Measurements from ENCODE around the gene OVOL3.
"Not testable (repeated sequence)": the region's sequence is repeated elsewhere in the genome, so short reads cannot be mapped to it uniquely, and the experiment has no call there.

The OVOL3 gene

DNA sequence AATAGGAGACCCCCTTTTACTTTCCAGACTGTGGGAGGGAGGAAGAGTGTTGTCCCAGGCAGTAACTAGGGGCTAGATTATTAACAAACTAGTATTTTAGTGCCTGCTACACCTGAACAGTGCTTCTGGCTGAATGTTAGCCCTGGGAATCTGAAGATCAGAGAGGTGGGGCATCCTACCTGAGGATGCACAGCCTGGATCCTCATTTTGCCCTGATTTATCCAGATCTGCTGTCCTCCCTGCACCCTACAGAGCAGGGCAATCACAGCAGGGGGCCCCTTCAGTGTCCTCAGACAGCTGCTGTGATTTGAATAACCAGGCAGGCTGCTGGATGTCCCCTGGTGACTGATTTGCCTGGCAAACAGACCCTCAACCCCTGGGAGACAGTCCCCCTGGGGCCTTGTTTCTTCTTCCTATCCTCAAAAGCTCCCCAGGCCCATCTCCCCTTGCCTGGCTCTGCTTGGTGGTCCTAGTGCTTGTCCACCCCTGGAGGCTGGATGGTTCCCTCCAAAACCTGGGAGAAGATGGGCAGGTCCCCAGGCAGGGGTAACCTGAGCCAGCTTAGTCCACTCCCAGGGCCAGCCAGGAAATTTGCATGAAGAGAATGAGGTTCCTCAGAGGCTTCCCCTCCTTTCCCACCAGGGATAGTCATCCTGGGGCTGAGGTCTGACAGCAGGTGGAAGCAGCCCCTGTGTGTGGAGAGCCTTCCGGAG, at the start of gene OVOL3:
TSS of gene OVOL3 (plus strand) at position 657 of the 713 bp plus-strand sequence. CDS start 60 bp downstream, outside the sequence.
- no peak for DNase-seq

DNA sequence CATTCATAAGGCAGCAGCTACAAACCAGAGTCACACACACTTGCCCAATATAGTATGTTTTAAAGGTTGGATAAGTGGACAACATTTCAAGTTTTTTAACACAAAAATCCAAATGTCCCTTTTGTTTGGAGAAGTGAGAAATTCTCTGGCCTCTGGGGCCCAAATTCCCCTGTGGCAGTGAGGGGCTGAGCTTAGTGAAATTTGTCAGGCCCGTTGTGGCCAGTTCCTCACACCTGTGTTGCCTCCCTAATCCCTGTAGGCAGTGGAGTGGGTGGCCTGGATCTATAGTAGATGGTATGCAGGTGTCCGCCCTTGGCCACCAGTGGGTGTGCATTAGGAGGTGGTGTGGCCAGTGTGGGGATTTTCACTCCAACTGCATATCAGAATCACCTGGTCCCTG, 49.6 kb upstream of the OVOL3 start:
- DNase-seq, result no peak

DNA sequence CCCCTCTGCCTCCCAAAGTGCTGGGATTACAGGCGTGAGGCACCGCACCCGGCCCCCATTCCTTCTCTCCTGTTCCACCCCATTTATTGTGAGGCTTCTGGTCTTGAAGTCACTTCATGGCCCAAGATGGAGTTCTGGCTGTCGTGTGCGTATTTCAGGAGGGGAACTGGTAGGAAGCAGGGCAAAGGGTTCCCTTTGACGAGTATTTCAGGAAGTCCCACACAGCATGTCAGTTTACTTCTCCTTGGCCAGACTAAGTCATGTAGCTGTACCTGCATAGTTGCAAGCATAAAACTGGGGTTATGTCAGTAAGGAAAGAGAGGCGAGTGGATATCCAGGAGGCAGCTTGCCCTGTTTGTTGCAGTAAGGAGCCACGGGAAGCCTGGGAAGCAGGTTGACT, 46.1 kb upstream of the OVOL3 start:
- DNase-seq, result no peak

DNA sequence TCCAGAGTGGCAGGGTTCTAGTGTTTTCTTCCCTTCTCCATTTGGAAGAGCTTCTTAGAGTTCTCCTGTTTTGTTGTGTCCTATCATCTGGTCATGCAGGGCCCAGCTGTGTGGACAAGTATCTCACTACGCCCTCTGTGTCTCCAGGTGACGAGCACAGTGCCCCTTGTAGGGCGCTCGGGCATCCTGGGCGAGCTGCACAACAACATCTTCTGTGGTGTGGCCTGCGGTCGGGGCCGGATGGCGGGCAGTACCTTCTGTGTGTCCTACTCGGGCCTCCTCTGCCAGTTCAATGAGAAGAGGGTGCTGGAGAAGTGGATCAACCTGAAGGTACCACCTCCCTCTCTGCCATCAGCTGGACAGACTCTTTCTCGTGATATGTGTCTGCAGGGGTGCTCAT, 43.3 kb upstream of the OVOL3 start:
- no peak for DNase-seq

DNA sequence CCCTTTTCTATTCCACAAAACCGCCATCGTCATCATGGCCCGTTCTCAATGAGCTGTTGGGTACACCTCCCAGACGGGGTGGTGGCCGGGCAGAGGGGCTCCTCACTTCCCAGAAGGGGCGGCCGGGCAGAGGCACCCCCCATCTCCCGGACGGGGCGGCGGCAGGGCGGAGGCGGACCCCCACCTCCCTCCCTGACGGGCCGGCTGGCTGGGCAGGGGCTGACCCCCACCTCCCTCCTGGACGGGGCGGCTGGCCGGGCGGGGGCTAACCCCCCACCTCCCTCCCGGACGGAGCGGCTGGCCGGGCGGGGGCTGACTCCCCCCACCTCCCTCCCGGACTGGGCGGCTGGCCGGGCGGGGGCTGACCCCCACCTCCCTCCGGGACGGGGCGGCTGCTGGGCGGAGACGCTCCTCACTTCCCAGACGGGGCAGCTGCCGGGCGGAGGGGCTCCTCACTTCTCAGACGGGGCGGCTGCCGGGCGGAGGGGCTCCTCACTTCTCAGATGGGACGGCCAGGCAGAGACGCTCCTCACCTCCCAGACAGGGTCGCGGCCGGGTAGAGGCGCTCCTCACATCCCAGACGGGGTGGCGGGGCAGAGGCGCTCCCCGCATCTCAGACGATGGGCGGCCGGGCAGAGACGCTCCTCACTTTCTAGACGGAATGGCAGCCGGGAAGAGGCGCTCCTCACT, 42.0 kb upstream of the OVOL3 start:
- DNase-seq, result not testable (repeated sequence)

DNA sequence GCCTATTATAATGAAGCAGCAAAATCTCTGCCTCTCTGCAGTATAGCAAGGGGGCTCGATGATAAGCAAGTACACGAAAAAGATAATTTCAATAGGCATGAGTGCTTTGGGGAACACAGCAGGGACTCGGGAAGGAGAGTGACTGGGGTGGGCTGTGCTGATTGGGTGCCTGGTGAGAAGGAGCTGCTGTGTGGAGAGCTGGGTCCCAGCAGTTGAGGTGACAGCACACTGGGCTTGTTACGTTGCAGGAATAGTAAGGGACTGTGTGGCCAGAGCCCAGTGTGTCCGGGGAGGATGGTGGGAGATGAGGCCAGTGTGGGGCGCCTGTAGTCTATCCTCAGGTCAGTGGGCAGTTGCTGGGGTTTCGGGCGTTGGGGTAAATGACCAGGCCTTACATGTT, 38.9 kb upstream of the OVOL3 start:
- DNase-seq, result no peak

DNA sequence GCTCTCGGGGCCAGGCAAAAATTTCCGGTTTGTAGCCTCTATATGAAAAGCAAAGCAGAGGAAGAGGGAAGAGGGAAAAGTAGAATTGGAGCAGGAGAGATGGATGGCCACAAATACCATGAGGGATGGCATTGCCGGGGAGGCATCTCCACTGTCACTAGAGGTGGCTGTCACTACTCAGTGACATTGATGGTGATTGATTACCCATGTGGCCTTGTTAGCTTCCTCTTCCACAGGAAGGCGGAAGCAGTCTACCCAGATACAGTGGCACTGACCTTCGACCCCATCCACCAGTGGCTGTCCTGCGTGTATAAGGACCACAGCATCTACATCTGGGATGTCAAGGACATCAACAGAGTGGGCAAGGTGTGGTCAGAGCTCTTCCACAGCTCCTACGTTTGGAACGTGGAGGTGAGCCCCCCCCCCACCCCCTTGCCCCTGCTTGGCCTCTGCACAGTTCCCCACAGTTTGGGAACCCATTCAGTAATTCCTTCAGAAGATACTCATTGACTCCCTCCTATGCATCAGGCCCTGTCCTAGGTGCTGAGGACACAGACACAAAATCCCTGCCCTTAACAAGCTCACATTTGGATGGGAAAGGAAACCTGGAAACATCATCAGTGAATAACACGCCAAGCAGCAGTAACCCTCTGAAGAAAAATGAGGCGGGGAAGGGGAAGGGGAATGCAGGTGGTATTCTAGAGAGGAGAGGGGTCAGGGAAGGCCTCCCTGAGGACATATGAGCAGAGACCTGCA, 37.6 kb upstream of the OVOL3 start:
- DNase-seq, result no peak

DNA sequence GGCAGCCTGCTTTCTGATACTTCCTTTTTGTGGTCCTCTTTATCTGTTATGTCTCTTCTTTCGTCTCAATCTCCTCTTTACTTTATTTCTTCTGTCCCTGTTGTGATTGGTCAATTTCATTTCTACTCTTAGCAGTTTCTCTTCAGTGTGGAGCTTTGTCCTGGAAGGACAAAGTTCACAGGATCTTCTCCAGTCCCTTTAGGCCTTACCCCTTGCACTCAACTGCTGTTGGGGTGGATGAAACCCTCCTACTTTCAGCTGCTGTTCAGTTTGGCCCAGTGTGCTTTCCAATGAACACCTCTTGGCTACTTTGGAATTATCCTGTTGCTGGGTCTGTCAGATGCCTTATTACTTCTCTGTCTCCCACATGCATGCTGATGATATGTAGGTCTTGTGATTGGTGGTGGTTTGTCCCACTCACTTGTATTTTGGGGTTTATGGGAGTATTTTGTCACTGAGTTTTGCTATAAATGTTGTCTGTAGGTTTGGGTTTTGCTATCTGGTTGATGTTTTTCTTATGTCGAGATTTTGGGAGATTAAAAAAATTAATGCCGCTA, 31.5 kb upstream of the OVOL3 start:
- no peak for DNase-seq

DNA sequence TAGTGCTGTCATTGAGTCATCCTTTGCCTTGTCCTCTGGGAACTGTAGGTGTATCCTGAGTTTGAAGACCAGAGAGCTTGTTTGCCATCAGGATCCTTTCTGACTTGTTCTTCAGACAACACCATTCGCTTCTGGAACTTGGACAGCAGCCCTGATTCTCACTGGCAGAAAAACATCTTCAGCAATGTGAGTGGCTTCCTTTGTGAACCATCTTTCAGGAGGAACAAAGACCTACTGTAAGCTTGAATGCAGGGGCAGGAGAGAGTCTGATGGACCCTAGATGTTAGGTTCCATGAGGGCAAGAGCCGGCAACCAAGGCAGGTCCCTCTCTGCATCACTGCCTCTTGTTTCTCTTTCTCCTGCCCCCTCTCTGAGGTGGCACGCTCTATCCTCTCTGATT, 29.6 kb upstream of the OVOL3 start:
- no peak for DNase-seq

DNA sequence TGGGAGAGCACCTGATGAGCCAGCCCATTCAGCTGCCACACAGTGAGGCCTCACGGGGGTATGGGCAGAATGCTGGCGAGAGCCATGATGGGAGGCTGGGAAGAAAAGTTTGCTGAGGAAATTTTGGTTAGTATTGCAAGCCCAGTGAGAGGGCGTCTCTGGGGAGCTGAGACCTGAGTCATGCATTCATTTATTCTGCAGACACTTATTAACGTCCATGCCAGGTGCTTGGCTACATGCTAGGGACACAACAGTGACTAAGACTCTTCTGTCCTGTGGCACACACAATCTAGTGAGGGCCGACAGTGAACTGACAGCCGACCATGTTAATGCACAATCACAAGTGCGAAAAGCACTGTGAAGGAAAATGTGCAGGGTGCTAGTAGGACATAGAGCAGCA, 29.0 kb upstream of the OVOL3 start:
- DNase-seq, result no peak

DNA sequence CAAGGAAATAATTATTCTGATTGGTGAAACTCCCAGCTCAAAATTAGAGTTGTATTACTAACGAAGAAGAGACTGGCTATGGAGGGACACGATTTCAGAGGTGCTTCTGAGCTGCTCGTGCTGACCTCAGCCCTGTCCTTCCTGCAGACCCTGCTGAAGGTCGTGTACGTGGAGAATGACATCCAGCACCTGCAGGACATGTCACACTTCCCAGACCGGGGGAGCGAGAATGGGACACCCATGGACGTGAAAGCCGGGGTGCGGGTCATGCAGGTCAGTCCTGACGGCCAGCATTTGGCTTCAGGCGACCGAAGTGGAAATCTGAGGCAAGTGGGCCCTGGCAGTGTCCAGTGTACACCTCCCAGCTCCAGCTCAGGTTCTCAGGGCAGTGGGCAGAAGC, 28.0 kb upstream of the OVOL3 start:
- no peak for DNase-seq

DNA sequence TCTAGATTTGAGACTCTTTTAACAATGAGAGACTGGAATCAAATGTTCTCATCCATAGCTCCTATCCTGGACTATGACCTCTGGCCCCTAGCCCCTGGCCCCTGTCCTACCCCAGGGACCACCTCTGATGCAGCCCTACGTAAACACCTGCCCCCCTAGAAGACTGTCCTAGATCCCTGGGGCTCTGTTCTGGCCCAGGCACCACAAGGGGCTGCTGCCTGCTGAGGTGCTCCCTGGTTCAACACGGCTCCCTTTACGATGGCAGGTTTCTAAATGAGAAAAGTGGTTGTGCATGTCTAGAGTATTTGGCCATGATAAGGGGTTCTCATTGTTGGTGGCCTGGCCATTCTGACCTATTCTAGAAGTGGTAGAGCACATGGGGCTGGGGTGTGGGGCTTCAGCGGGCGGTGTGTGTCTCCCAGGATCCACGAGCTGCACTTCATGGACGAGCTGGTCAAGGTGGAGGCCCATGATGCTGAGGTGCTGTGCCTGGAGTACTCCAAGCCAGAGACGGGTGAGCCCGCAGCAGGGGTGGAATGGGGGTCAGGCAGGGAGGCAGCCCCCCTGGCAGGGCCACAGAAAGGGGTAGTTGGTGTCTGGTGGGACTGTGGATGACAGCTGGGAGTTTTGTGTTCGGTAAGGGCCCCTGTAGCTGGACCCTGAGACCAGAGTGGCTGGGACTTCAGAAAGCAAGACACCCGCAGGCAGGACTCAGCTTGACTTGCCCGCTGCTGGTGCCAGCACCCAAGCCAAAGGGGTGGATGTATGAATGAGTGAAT, 26.5 kb upstream of the OVOL3 start:
- DNase-seq, result no peak

DNA sequence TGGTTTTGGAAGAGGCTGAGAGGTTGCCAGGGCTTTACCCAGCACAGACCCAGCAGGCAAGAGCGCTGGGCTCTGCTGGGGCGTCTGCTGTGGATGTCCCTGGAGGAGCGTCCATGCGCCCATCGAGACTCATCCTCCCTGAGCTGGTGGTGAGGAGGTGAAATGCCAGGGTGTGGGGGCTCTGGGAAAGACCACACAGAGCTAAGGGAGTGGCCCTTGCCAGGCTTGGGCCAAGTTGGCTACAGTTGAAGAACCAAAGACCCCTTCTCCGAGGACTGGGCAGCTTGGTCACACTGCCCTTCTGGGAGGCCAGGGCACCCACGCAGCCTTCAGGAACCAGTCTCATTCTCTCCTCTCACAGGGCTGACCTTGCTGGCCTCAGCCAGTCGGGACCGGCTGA, 24.6 kb upstream of the OVOL3 start:
- no peak for DNase-seq

DNA sequence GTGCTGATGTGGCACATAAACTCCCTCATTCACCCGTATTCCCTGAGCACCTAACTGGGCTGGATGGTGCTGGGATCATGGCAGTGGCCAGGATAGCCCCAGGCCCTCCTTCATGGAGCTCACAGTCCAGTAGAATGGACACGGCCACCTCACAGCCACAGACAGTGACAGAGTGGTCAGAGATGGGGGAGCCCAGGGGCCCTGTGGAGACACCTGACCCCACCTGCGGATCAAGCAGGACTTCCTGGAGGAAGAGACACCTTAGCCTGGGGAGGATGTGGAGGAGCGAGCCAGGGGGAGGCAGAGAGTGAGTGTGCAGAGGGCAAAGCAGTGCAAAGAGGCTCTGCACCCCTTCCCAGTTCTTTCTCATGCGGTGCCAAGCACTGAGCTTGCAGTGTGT, 21.1 kb upstream of the OVOL3 start:
- DNase-seq, result no peak

DNA sequence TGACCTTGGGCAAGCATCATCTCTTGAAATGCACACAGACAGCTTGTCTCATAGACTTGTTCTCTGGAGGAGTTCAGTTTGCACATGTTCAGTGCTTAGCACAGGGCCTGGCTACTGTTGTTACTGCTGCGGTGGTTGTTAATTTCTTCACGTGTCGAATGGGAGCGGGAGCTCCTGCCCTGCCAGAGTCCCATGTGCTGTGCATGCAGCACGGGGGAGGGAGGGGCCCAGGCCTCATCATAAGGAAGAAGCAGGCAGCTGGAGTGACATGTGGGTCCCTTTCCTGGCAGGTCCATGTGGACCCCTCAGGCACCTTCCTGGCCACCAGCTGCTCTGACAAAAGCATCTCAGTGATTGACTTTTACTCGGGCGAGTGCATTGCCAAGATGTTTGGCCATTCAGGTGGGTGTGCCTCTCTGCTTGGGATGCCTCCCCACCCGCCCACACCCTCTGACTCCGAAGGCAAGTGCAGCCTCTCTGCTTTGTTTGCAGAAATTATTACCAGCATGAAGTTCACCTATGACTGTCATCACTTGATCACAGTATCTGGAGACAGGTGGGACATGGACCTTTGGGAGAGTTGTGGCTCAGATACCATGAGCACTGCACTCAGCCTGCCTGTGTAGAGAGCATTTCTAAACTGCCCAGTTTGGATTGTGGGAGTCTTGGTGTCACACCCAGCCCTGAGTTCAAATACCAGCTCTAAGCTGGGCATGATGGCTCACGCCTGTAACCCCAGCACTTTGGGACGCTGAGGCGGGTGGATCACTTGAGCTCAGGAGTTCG, 19.8 kb upstream of the OVOL3 start:
- DNase-seq, result no peak

DNA sequence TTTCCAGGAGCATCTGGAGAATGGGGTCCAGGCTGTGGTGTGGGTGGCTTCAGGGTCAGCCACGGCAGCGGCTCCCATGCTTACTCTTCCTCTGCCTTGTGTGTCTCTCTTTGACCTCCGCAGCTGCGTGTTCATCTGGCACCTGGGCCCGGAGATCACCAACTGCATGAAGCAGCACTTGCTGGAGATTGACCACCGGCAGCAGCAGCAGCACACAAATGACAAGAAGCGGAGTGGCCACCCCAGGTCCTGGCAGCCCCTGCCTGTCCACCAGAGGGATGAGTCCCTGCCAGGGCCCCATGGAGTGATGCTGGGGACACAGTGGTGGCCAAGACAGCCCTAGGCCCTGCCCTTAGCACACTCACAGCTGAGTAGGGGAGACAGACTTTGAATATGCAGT, 18.4 kb upstream of the OVOL3 start:
- DNase-seq, result no peak

DNA sequence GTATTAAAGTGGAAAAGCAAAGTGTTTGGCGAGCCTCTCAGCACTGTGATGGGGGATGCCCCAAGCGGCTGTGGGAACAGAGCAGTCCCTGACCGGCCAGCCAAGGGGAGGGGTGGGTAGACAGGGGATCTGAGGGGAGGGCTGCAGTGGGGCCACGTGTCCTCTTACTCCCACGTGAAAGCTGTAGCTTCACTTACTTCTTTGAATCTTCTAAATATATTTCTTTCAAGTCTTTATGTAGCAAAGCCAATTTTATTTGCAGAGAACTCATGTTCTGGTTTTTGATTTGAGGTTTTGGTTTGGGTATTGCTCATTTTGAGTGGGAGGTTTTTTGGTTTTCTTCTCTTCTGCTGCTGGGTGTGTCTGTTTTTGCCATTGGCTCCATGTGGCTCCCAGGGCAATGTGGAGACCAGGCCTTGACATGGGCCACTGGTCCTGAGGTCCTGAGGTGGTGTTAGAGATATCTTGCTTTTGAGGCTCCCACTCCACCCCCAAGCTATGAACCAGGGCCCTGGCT, 17.7 kb upstream of the OVOL3 start:
- DNase-seq, result no peak

DNA sequence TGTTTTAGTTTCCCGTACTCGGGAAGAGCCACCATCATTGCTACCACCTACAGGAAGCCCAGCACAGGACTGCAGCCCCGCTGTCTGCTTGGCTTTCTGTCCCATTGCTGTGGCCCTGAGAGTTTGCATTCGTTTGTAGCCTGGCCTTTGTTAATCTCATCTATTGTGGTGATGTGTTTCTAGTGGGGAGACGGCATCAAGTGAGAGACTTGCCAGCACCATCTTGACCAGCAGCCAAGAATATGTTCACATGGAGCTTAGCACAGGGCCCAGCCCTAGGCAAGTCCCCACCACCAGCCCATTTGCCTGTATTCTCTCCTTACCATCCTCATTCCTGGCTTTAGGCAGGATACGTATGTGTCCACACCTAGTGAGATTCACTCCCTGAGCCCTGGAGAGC, 17.3 kb upstream of the OVOL3 start:
- no peak for DNase-seq

DNA sequence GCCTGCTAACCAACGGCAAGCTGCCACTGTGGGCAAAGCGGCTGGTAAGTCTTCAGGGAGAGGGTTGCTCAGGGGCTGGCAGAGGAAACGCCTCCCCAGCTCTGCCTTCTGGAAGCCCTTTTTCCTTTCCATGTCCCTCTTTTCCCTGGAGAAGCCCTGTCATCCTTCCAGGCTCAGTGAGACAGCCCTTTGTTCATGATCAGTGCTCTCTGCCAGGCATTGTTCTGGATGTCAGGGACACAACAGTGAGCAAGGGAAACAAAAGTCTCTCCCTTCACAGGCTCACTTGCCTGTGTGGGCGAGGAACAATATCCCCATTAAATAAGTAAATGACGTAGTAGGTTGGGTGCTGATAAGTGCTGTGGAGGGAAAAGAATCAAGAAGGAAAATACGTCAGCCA, 13.9 kb upstream of the OVOL3 start:
- no peak for DNase-seq

DNA sequence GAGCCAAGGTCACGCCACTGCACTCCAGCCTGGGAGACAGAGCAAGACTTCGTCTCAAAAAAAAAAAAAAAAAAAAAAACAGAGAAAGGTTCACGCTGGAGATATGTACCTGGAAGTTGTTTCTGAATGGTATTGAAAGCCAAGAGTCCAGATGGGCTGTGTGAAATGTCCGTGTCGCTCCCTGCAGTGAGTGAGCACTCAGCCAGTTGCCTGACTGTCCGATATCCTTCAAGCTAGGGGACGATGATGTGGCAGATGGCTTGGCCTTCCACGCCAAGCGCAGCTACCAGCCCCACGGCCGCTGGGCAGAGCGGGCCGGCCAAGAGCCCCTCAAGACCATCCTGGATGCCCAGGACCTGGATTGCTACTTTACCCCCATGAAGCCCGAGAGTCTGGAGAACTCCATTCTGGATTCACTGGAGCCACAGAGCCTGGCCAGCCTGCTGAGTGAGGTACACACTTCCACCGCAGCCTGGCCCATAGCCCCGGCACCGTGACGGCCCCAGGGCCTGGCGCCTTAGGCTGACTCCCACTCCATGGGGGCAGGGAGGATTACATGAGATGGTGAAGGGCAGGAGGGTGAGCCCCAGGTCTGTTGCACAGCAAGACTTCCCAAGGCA, 11.7 kb upstream of the OVOL3 start:
- no peak for DNase-seq

DNA sequence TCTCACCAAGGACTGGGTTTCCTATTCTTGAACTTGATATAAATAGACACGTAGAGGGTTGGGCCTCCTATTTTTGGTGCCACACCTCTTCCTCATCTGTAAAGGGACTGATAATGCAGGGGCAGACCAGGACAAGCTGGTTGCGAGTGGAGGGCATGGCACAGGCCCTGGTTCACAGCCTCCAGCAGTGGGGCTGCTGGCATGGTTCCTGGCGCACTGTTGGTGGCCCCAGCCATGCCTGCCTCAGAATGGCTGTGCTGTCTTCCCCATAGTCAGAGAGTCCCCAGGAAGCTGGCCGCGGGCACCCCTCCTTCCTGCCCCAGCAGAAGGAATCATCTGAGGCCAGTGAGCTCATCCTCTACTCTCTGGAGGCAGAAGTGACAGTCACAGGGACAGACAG, 10.5 kb upstream of the OVOL3 start:
- no peak for DNase-seq
